Nephron (organoid): ENCODE measurements around the gene PTPRG.

ENCODE experiments used
- H3K27ac Mint-ChIP-seq, 3 experiments: 2 replicates each; pipeline ENCODE4 v1.8.0; 2020; ENCODE audit warnings: mixed read lengths in 3 of 3, mild to moderate bottlenecking in 2 of 3, moderate library complexity in 1 of 3
- H3K27me3 Mint-ChIP-seq: 2 replicates; pipeline ENCODE4 v1.8.0; 2021; ENCODE audit warnings: low read depth, mild to moderate bottlenecking, moderate library complexity, mixed read lengths
- H3K36me3 Mint-ChIP-seq: 2 replicates; pipeline ENCODE4 v1.8.0; 2020; ENCODE audit warnings: low read depth, mixed read lengths
- H3K4me1 Mint-ChIP-seq: 2 replicates; pipeline ENCODE4 v1.8.0; 2020; ENCODE audit warnings: mixed read lengths
- H3K4me3 Mint-ChIP-seq, 3 experiments: 2 replicates each; pipeline ENCODE4 v1.8.0; 2020; ENCODE audit warnings: mild to moderate bottlenecking in 3 of 3, mixed read lengths in 3 of 3, moderate library complexity in 2 of 3
- H3K9me3 Mint-ChIP-seq: 2 replicates; pipeline ENCODE4 v1.8.0; 2020; ENCODE audit warnings: mixed read lengths
- TF ChIP-seq, protein P1 (sequence below), 3 experiments: fragments of 200-600 bp; sonication (generic); IDR thresholded peaks; one replicate each; pipeline ENCODE4 v1.5.0; 2021; ENCODE audit warnings: antibody characterized with exemption in 3 of 3; ENCODE audit not compliant: unreplicated experiment in 3 of 3

The PTPRG gene

GRCh38 chr3:61899700-61900462 is 338.5 kb downstream of the PTPRG start:
- peaks cover 39% of the 10 kb centered on the region for H3K4me1 Mint-ChIP-seq
- TF ChIP-seq, protein P1, sequence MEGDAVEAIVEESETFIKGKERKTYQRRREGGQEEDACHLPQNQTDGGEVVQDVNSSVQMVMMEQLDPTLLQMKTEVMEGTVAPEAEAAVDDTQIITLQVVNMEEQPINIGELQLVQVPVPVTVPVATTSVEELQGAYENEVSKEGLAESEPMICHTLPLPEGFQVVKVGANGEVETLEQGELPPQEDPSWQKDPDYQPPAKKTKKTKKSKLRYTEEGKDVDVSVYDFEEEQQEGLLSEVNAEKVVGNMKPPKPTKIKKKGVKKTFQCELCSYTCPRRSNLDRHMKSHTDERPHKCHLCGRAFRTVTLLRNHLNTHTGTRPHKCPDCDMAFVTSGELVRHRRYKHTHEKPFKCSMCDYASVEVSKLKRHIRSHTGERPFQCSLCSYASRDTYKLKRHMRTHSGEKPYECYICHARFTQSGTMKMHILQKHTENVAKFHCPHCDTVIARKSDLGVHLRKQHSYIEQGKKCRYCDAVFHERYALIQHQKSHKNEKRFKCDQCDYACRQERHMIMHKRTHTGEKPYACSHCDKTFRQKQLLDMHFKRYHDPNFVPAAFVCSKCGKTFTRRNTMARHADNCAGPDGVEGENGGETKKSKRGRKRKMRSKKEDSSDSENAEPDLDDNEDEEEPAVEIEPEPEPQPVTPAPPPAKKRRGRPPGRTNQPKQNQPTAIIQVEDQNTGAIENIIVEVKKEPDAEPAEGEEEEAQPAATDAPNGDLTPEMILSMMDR (IDR thresholded peaks at IDR 0.05; ENCODE audit: unreplicated experiment in 3 of 3): no peak
- no peak overlapping the region for H3K4me3 Mint-ChIP-seq
- H3K27me3 Mint-ChIP-seq: no peaks in the 10 kb centered on the region
- H3K27ac Mint-ChIP-seq: peak overlapping the region in 1 of 3 experiments; percentile 8
- no peaks in the 10 kb centered on the region for H3K36me3 Mint-ChIP-seq
- no peaks in the 10 kb centered on the region for H3K9me3 Mint-ChIP-seq

- H3K4me1 Mint-ChIP-seq: peaks cover 37% of the 10 kb centered on the region
- H3K9me3 Mint-ChIP-seq: no peaks in the 10 kb centered on the region
- no peaks in the 10 kb centered on the region for H3K27me3 Mint-ChIP-seq
- no peak overlapping the region for H3K27ac Mint-ChIP-seq
- H3K36me3 Mint-ChIP-seq: no peaks in the 10 kb centered on the region
- TF ChIP-seq, protein P1 (IDR thresholded peaks at IDR 0.05; ENCODE audit: unreplicated experiment in 3 of 3): no peak
- H3K4me3 Mint-ChIP-seq: no peak overlapping the region
Observed at GRCh38 chr3:61901496-61901895, 340.1 kb downstream of the PTPRG start.

- peaks cover 37% of the 10 kb centered on the region for H3K4me1 Mint-ChIP-seq
- no peaks in the 10 kb centered on the region for H3K27me3 Mint-ChIP-seq
- no peaks in the 10 kb centered on the region for H3K36me3 Mint-ChIP-seq
- no peak overlapping the region for H3K4me3 Mint-ChIP-seq
- no peak overlapping the region for H3K27ac Mint-ChIP-seq
- no peaks in the 10 kb centered on the region for H3K9me3 Mint-ChIP-seq
- TF ChIP-seq, protein P1 (IDR thresholded peaks at IDR 0.05; ENCODE audit: unreplicated experiment in 3 of 3): no peak
Observed at GRCh38 chr3:61901986-61902385, 340.6 kb downstream of the PTPRG start.

DNA sequence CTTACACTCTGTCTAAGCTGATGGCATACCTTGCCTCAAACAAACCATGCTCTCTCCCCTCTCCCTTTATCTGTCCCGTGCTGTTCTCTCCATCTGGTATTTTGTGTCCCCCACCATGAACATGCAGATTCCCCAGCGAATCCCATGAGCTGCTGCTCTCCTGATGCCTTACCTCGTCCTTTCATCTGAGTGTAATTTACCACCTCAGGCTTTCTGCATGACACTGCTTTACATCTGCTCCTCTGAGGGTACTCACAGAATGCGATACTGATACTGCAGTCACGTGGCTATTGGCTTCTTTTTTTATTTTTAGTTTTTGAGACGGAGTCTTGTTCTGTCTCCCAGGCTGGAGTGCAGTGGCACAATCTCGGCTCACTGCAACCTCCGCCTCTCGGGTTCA is 341.7 kb downstream of the PTPRG start:
- H3K9me3 Mint-ChIP-seq: no peaks in the 10 kb centered on the region
- H3K36me3 Mint-ChIP-seq: no peaks in the 10 kb centered on the region
- H3K4me1 Mint-ChIP-seq: peaks cover 37% of the 10 kb centered on the region
- H3K4me3 Mint-ChIP-seq: no peak overlapping the region
- TF ChIP-seq, protein P1 (IDR thresholded peaks at IDR 0.05; ENCODE audit: unreplicated experiment in 3 of 3): no peak
- H3K27me3 Mint-ChIP-seq: no peaks in the 10 kb centered on the region
- H3K27ac Mint-ChIP-seq: peak overlapping the region; percentile 4 to 17 (median 7)

DNA sequence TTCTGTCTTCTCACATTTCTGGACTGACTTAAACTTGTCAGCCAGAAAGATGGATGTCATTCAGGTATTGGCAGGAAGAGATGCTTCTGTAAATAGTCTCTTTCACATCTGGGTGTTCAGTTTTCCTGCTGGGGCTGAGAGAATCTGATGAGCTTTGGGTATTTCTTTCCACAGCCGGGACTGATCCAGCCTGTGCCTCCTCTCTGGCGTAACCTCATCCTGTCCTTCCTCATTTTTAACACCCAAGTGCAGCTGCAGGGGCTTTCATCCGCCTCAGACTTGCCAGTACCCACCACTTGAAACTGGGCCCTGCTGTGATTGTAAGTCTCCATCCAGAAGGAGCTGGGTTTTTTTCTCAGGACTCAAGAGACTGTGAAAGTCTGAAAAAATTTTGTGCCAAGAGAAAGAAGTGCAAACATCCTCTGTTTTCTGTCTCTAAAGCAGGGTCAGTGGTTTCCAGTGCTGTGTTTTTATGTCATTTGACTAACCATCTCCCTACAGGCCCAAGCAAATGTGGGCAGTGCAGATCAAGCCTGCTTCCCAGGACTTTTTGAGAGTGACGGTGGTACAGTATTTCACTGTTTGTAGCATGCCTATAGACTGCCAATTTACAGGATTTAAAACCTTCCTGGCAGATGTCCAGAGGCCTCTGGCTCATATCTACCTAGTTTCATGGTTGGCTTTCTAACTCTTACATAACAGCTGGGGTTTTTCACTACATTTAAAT is 342.7 kb downstream of the PTPRG start:
- Mint-ChIP-seq H3K27ac (peak overlapping the region; percentile 64 to 94 (median 80)), H3K36me3 (no peaks in the 10 kb centered on the region), H3K4me3 (no peak overlapping the region), H3K27me3 (no peaks in the 10 kb centered on the region), H3K4me1 (peaks cover 37% of the 10 kb centered on the region), H3K9me3 (no peaks in the 10 kb centered on the region)
- TF ChIP-seq, protein P1 (IDR thresholded peaks at IDR 0.05; ENCODE audit: unreplicated experiment in 3 of 3): no peak
